ENCODE results near the gene DPPA2. TPM values are rescaled to one million over a fixed set of nuclear protein-coding genes. Genes with fewer than 3 reads are reported as not detected.

The DPPA2 gene
- total and polyA plus RNA-seq, 2 of the 8 experiments (the other 6 are each of a cell fraction or from before 2014, with no cell fraction given) = 7.8 to 12.6 TPM

- Histone ChIP-seq H4K8ac (ENCODE audit: extremely low read depth, insufficient read depth, low read length) (no peak overlapping the region), H3K27me3 (replicated peaks in 1 of 4; ENCODE audit: control insufficient read depth in 3 of 4, extremely low read depth in 1 of 4, insufficient read depth in 3 of 4, low read length in 3 of 4) (no peaks in the 10 kb centered on the region), H3K4me3 (ENCODE audit: extremely low read depth in 1 of 4, insufficient read depth in 2 of 4, low read depth in 3 of 4, low read length in 4 of 4) (no peak overlapping the region), H3K27ac (ENCODE audit: low read depth, low read length) (no peak overlapping the region), H4K91ac (replicated peaks; ENCODE audit: insufficient read length, low read length) (no peak overlapping the region), H3K56ac (replicated peaks; ENCODE audit: insufficient read length, low read depth, low read length) (no peak overlapping the region), H3K14ac (ENCODE audit: insufficient read length) (no peak overlapping the region), H3K36me3 (ENCODE audit: control insufficient read depth in 2 of 4, insufficient read depth in 4 of 4, low read length in 3 of 4) (no peaks in the 10 kb centered on the region), H3K23me2 (ENCODE audit: low read depth, low read length) (no peaks in the 10 kb centered on the region), H2AK5ac (ENCODE audit: low read depth, low read length) (no peak overlapping the region), H3K9ac (replicated peaks in 1 of 4; ENCODE audit: extremely low read depth in 1 of 4, low read depth in 3 of 4, low read length in 3 of 4) (no peak overlapping the region), H2BK120ac (replicated peaks; ENCODE audit: low read depth, low read length) (no peak overlapping the region), H3K9me3 (ENCODE audit: insufficient read depth in 2 of 2, low read depth in 1 of 2, low read length in 1 of 2) (no peaks in the 10 kb centered on the region), H2BK15ac (ENCODE audit: low read length) (no peak overlapping the region), H3K4me1 (replicated peaks in 1 of 4; ENCODE audit: control insufficient read depth in 3 of 4, insufficient read depth in 4 of 4, low read length in 3 of 4) (no peaks in the 10 kb centered on the region; a peak in 2 of 7 replicates), H3K4me2 (ENCODE audit: insufficient read depth in 1 of 2, low read depth in 2 of 2, low read length in 2 of 2) (no peak overlapping the region), H3K79me2 (ENCODE audit: control insufficient read depth in 1 of 2, insufficient read depth in 2 of 2, low read length in 2 of 2) (no peaks in the 10 kb centered on the region), H3K23ac (ENCODE audit: insufficient read length) (no peak overlapping the region), H2BK20ac (ENCODE audit: low read length) (no peak overlapping the region), H3K4ac (replicated peaks; ENCODE audit: insufficient read length, low read depth, low read length) (no peak overlapping the region), H4K20me1 (replicated peaks in 1 of 2; ENCODE audit: control insufficient read depth in 1 of 2, insufficient read depth in 2 of 2, low read length in 2 of 2) (no peaks in the 10 kb centered on the region), H3K79me1 (ENCODE audit: low read depth, low read length) (no peaks in the 10 kb centered on the region), H3K18ac (ENCODE audit: extremely low read depth, low read length) (no peak overlapping the region), H2AFZ (ENCODE audit: low read length) (no peak overlapping the region), H2BK5ac (ENCODE audit: low read depth, low read length) (no peak overlapping the region), H2BK12ac (ENCODE audit: low read depth, low read length) (no peak overlapping the region), H4K5ac (ENCODE audit: insufficient read length, low read depth, low read length) (no peak overlapping the region)
- DNase-seq (ENCODE audit: low read depth in 1 of 2, low spot score in 2 of 2) = no peak
- ChIA-PET CTCF (ENCODE audit: partially characterized antibody) (interaction anchor here (0.6 to 5.8 kb wide), 8 partner anchors 8 to 1046 kb away, joined by 3 to 90 read pairs (median 3); no protein-coding TSS in a partner anchor), POLR2A (ENCODE audit: partially characterized antibody) (interaction anchor here (1.4 to 5.9 kb wide), 3 partner anchors 48 to 74 kb away, joined by 4 to 27 read pairs (median 5); partner anchors contain the start of gene DPPA4)
- TF ChIP-seq JUND (IDR thresholded peaks at IDR 0.05; ENCODE audit: low read length) = no peak
- TF ChIP-seq SP4 (IDR thresholded peaks at IDR 0.05; ENCODE audit: low read length) = no peak
- no peak for FAIRE-seq
- WGBS, 2 experiments (ENCODE audit: extremely low coverage in 1 of 2, insufficient coverage in 1 of 2, insufficient read length in 1 of 2, insufficient replicate concordance in 2 of 2, low coverage in 1 of 2, low lambda C conversion rate in 2 of 2, missing lambda C conversion rate in 1 of 2) = 86% methylated on average over 3 of the region's 3 CpGs; no CpG with 5 or more reads in 1 of the 2 experiments
These were observed 38.2 kb downstream of the DPPA2 start for GRCh38 chr3:109278141-109278540.
